Stomach (tissue), 4 donors: Measurements from ENCODE around the gene HMGCS1.

ENCODE experiments used
- CTCF ChIP-seq, 7 experiments: fragments of 450-650 bp in 4 of 7; fragments of 200-600 bp in 3 of 7; sonication (generic) in 3 of 7; IDR thresholded peaks; one replicate each; pipeline ENCODE4 v1.5.1; 2016 to 2019; ENCODE audit warnings: antibody characterized with exemption in 7 of 7, control low read depth in 2 of 7, mild to moderate bottlenecking in 1 of 7
- EP300 ChIP-seq: sonication (generic); formaldehyde crosslinking; IDR thresholded peaks from one replicate; pipeline ENCODE4 v1.6.1; 2017; ENCODE audit warnings: antibody characterized with exemption

DNA sequence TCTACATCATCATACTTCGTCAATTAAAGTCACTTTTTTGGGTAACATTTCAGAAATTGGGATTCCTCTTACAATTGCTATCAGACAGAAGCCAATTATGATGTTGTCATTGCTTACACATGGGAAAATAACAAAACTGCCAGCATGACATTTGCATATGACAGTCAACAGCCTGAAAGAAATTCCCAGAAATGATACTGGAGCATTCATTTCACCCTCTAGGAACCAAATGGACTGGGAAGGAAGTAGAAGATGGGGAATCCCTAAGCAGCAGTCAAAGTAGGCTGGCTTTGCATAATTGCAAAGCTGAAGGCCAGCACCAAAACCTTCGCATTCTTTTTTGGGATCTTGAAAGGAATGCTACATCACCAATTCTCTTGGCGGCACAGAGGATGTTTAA, 10.7 kb downstream of the HMGCS1 start:
- no peak for TF ChIP-seq CTCF (IDR thresholded peaks at IDR 0.05)
- TF ChIP-seq EP300, result no peak
